ENCODE results near the gene ACAA1. TPM values are rescaled to one million over a fixed set of nuclear protein-coding genes. Genes with fewer than 3 reads are reported as not detected.

ACAA1 gene
- total and polyA plus RNA-seq, 2 of the 13 experiments (the other 11 are each of a cell fraction or from before 2014, with no cell fraction given), result 60.8 to 188 TPM

DNA sequence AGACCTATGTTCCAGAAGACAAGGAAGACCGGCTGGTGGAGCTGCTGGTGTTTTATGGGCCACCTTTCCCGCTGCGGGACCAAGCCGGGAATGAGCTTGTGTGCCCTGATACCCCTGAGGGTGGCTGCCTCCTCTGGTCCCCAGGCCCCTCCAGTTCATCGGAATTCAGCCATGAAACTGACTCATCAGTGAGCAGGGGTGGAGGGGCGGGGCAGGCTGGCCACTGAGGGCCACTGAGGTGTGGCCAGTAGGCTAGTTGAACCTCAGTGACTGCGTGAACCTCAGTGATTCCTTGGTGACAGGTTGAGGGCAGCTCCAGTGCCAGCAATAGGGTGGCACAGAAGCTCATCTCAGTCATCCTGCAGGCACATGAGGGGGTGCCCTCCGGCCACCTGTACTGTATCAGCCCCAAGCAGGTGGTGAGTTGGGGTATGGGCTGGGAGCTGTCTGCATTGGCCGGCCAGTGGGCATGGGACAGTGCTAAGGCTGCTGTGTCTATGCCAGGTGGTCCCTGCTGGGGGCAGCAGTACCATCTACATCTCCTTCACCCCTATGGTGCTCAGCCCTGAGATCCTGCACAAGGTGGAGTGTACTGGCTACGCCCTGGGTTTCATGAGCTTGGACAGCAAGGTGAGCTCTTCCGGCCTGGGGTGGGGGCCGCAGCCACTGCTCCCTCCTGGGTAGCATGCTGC is 20.3 kb downstream of the ACAA1 start (continued):
- TF ChIP-seq AGO2 (optimal IDR thresholded peaks at IDR 0.05; ENCODE audit: low read depth, low read length) (peak; percentile 97), FOXA1 (IDR thresholded peaks at IDR 0.05) (no peak), FOXA1 (CRISPR knock-in tag; IDR thresholded peaks at IDR 0.05) (no peak), ZNF792 (CRISPR knock-in tag; IDR thresholded peaks at IDR 0.05) (no peak), ZNF253 (CRISPR knock-in tag; IDR thresholded peaks at IDR 0.05; ENCODE audit: borderline replicate concordance) (no peak), NKX3-1 (CRISPR knock-in tag; IDR thresholded peaks at IDR 0.05) (no peak)
- TF ChIP-seq, protein P1, sequence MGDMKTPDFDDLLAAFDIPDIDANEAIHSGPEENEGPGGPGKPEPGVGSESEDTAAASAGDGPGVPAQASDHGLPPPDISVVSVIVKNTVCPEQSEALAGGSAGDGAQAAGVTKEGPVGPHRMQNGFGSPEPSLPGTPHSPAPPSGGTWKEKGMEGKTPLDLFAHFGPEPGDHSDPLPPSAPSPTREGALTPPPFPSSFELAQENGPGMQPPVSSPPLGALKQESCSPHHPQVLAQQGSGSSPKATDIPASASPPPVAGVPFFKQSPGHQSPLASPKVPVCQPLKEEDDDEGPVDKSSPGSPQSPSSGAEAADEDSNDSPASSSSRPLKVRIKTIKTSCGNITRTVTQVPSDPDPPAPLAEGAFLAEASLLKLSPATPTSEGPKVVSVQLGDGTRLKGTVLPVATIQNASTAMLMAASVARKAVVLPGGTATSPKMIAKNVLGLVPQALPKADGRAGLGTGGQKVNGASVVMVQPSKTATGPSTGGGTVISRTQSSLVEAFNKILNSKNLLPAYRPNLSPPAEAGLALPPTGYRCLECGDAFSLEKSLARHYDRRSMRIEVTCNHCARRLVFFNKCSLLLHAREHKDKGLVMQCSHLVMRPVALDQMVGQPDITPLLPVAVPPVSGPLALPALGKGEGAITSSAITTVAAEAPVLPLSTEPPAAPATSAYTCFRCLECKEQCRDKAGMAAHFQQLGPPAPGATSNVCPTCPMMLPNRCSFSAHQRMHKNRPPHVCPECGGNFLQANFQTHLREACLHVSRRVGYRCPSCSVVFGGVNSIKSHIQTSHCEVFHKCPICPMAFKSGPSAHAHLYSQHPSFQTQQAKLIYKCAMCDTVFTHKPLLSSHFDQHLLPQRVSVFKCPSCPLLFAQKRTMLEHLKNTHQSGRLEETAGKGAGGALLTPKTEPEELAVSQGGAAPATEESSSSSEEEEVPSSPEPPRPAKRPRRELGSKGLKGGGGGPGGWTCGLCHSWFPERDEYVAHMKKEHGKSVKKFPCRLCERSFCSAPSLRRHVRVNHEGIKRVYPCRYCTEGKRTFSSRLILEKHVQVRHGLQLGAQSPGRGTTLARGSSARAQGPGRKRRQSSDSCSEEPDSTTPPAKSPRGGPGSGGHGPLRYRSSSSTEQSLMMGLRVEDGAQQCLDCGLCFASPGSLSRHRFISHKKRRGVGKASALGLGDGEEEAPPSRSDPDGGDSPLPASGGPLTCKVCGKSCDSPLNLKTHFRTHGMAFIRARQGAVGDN (CRISPR knock-in tag; IDR thresholded peaks at IDR 0.05), result no peak; the same call in 1 of the 2 replicates
- TF ChIP-seq, protein P2, sequence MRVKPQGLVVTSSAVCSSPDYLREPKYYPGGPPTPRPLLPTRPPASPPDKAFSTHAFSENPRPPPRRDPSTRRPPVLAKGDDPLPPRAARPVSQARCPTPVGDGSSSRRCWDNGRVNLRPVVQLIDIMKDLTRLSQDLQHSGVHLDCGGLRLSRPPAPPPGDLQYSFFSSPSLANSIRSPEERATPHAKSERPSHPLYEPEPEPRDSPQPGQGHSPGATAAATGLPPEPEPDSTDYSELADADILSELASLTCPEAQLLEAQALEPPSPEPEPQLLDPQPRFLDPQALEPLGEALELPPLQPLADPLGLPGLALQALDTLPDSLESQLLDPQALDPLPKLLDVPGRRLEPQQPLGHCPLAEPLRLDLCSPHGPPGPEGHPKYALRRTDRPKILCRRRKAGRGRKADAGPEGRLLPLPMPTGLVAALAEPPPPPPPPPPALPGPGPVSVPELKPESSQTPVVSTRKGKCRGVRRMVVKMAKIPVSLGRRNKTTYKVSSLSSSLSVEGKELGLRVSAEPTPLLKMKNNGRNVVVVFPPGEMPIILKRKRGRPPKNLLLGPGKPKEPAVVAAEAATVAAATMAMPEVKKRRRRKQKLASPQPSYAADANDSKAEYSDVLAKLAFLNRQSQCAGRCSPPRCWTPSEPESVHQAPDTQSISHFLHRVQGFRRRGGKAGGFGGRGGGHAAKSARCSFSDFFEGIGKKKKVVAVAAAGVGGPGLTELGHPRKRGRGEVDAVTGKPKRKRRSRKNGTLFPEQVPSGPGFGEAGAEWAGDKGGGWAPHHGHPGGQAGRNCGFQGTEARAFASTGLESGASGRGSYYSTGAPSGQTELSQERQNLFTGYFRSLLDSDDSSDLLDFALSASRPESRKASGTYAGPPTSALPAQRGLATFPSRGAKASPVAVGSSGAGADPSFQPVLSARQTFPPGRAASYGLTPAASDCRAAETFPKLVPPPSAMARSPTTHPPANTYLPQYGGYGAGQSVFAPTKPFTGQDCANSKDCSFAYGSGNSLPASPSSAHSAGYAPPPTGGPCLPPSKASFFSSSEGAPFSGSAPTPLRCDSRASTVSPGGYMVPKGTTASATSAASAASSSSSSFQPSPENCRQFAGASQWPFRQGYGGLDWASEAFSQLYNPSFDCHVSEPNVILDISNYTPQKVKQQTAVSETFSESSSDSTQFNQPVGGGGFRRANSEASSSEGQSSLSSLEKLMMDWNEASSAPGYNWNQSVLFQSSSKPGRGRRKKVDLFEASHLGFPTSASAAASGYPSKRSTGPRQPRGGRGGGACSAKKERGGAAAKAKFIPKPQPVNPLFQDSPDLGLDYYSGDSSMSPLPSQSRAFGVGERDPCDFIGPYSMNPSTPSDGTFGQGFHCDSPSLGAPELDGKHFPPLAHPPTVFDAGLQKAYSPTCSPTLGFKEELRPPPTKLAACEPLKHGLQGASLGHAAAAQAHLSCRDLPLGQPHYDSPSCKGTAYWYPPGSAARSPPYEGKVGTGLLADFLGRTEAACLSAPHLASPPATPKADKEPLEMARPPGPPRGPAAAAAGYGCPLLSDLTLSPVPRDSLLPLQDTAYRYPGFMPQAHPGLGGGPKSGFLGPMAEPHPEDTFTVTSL (CRISPR knock-in tag; IDR thresholded peaks at IDR 0.05; ENCODE audit: borderline replicate concordance), result no peak
- TF ChIP-seq, protein P3, sequence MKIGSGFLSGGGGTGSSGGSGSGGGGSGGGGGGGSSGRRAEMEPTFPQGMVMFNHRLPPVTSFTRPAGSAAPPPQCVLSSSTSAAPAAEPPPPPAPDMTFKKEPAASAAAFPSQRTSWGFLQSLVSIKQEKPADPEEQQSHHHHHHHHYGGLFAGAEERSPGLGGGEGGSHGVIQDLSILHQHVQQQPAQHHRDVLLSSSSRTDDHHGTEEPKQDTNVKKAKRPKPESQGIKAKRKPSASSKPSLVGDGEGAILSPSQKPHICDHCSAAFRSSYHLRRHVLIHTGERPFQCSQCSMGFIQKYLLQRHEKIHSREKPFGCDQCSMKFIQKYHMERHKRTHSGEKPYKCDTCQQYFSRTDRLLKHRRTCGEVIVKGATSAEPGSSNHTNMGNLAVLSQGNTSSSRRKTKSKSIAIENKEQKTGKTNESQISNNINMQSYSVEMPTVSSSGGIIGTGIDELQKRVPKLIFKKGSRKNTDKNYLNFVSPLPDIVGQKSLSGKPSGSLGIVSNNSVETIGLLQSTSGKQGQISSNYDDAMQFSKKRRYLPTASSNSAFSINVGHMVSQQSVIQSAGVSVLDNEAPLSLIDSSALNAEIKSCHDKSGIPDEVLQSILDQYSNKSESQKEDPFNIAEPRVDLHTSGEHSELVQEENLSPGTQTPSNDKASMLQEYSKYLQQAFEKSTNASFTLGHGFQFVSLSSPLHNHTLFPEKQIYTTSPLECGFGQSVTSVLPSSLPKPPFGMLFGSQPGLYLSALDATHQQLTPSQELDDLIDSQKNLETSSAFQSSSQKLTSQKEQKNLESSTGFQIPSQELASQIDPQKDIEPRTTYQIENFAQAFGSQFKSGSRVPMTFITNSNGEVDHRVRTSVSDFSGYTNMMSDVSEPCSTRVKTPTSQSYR (CRISPR knock-in tag; IDR thresholded peaks at IDR 0.05; ENCODE audit: borderline replicate concordance), result no peak
- TF ChIP-seq, protein P4, sequence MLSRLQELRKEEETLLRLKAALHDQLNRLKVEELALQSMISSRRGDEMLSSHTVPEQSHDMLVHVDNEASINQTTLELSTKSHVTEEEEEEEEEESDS (CRISPR knock-in tag; IDR thresholded peaks at IDR 0.05; ENCODE audit: borderline replicate concordance), result 0 out of 2 replicates have a peak, but pooled peaks have one; percentile 31
- TF ChIP-seq, protein P5, sequence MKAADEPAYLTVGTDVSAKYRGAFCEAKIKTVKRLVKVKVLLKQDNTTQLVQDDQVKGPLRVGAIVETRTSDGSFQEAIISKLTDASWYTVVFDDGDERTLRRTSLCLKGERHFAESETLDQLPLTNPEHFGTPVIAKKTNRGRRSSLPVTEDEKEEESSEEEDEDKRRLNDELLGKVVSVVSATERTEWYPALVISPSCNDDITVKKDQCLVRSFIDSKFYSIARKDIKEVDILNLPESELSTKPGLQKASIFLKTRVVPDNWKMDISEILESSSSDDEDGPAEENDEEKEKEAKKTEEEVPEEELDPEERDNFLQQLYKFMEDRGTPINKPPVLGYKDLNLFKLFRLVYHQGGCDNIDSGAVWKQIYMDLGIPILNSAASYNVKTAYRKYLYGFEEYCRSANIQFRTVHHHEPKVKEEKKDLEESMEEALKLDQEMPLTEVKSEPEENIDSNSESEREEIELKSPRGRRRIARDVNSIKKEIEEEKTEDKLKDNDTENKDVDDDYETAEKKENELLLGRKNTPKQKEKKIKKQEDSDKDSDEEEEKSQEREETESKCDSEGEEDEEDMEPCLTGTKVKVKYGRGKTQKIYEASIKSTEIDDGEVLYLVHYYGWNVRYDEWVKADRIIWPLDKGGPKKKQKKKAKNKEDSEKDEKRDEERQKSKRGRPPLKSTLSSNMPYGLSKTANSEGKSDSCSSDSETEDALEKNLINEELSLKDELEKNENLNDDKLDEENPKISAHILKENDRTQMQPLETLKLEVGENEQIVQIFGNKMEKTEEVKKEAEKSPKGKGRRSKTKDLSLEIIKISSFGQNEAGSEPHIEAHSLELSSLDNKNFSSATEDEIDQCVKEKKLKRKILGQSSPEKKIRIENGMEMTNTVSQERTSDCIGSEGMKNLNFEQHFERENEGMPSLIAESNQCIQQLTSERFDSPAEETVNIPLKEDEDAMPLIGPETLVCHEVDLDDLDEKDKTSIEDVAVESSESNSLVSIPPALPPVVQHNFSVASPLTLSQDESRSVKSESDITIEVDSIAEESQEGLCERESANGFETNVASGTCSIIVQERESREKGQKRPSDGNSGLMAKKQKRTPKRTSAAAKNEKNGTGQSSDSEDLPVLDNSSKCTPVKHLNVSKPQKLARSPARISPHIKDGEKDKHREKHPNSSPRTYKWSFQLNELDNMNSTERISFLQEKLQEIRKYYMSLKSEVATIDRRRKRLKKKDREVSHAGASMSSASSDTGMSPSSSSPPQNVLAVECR (CRISPR knock-in tag; IDR thresholded peaks at IDR 0.05; ENCODE audit: borderline replicate concordance), result no peak
